GM12878 (cell line): ENCODE measurements around the gene SIM2. TPM values are rescaled to one million over a fixed set of nuclear protein-coding genes. Genes with fewer than 3 reads are reported as not detected.

Experiments
- ATAC-seq: fragments of 200-7000 bp; cut with Tn5 transposase; 3 replicates; pipeline ENCODE4 v1.9.1; 2020; ENCODE audit warnings: mild to moderate bottlenecking, moderate library complexity
- BruUV-seq: library from RNA; stranded (reverse); fragments of 400-500 nt; replicated peaks from 2 replicates; lab custom pipeline; 2021; lab: Mats Ljungman, UMichigan
- CTCF ChIA-PET: fragments of 300-600 bp; sonication (Branson Sonifier 250); formaldehyde crosslinking; extraction: SDS; loops from one replicate; lab custom pipeline; 2021; ENCODE audit warnings: inconsistent platforms; lab: Yijun Ruan, JAX
- POLR2A ChIA-PET: fragments of 350-600 bp; formaldehyde crosslinking; extraction: SDS; loops from one replicate; lab custom pipeline; 2021; ENCODE audit warnings: inconsistent platforms; lab: Charles Lee
- RAD21 ChIA-PET: fragments of 300-600 bp; sonication (Branson Sonifier 250); formaldehyde crosslinking; loops from one replicate; lab custom pipeline; 2023; ENCODE audit warnings: antibody characterized with exemption; ENCODE audit not compliant: unreplicated experiment; lab: Charles Lee
- SMC1A ChIA-PET: fragments of 300-600 bp; sonication (Branson Sonifier 250); formaldehyde crosslinking; loops from one replicate; lab custom pipeline; 2023; ENCODE audit not compliant: unreplicated experiment, uncharacterized antibody; lab: Charles Lee
- DNase-seq: peaks from one replicate; pipeline ENCODE4 v3.0.0-alpha.2; 2011; ENCODE audit warnings: low read depth, low spot score
- FAIRE-seq: peaks from 3 replicates; lab custom pipeline; 2011; peaks lifted over from hg19 to GRCh38; lab: Jason Lieb, UNC
- H2AFZ ChIP-seq: 2 replicates; pipeline ENCODE4 v1.6.0; 2011; ENCODE audit warnings: low read depth, low read length, control low read depth; ENCODE audit not compliant: control insufficient read depth
- H3K27ac ChIP-seq: 2 replicates; pipeline ENCODE4 v1.5.1; 2011; ENCODE audit warnings: control low read depth; ENCODE audit not compliant: control insufficient read depth, insufficient read depth
- H3K27me3 ChIP-seq, 2 experiments: replicated peaks in 1 of 2; 2 replicates each; pipeline versions ENCODE4 v1.6.0 to v1.6.1; 2011; ENCODE audit warnings: low read length in 1 of 2; ENCODE audit not compliant: control insufficient read depth in 2 of 2, insufficient read depth in 2 of 2
- H3K36me3 ChIP-seq, 2 experiments: 2 replicates each; pipeline ENCODE4 v1.5.1; 2011; ENCODE audit warnings: low read length in 1 of 2; ENCODE audit not compliant: control insufficient read depth in 2 of 2, insufficient read depth in 2 of 2
- H3K4me1 ChIP-seq: 2 replicates; pipeline ENCODE4 v1.6.1; 2011; ENCODE audit warnings: mild to moderate bottlenecking, low read length, moderate library complexity, mixed read lengths; ENCODE audit not compliant: control insufficient read depth, insufficient read depth
- H3K4me2 ChIP-seq: 2 replicates; pipeline ENCODE4 v1.6.0; 2011; ENCODE audit warnings: control low read depth; ENCODE audit not compliant: control insufficient read depth, insufficient read depth
- H3K4me3 ChIP-seq: fragments of 200-600 bp; sonication (generic); 2 replicates; pipeline ENCODE4 v1.5.1; 2016
- H3K79me2 ChIP-seq: 2 replicates; pipeline ENCODE4 v1.6.0; 2011; ENCODE audit warnings: low read length; ENCODE audit not compliant: control insufficient read depth, insufficient read depth
- H3K9ac ChIP-seq: 2 replicates; pipeline ENCODE4 v1.8.0; 2011; ENCODE audit warnings: low read length, control low read depth, mixed read lengths; ENCODE audit not compliant: control insufficient read depth, insufficient read depth
- H3K9me3 ChIP-seq: replicated peaks from 3 replicates; pipeline ENCODE4 v1.5.1; 2011; ENCODE audit warnings: mild to moderate bottlenecking, low read length; ENCODE audit not compliant: control insufficient read depth, insufficient read depth
- H4K20me1 ChIP-seq: 2 replicates; pipeline ENCODE4 v1.6.0; 2011; ENCODE audit not compliant: control insufficient read depth, insufficient read depth
- BACH1 ChIP-seq: fragments of 450-650 bp; IDR thresholded peaks from 2 replicates; pipeline ENCODE4 v1.6.1; 2017; ENCODE audit warnings: mild to moderate bottlenecking, borderline replicate concordance
- EED ChIP-seq: sonication (generic); IDR thresholded peaks from 2 replicates; pipeline ENCODE4 v1.6.1; 2016; ENCODE audit warnings: antibody characterized with exemption, low read depth
- EZH2 ChIP-seq: IDR thresholded peaks from 2 replicates; pipeline ENCODE4 v1.6.1; 2012; ENCODE audit warnings: low read depth, mild to moderate bottlenecking, control low read depth, inconsistent platforms, low read length, borderline replicate concordance; ENCODE audit not compliant: control insufficient read depth
- MYC ChIP-seq: IDR thresholded peaks from 2 replicates; pipeline ENCODE4 v1.6.1; 2011; ENCODE audit warnings: mild to moderate bottlenecking, low read length, moderate library complexity, inconsistent platforms; ENCODE audit not compliant: insufficient read depth, insufficient replicate concordance, insufficient read length, severe bottlenecking
- PAX5 ChIP-seq: IDR thresholded peaks from 2 replicates; pipeline ENCODE4 v1.6.1; 2011; ENCODE audit warnings: low read depth, low read length, borderline replicate concordance
- ZNF384 ChIP-seq: IDR thresholded peaks from 2 replicates; pipeline ENCODE4 v1.6.1; 2012; ENCODE audit warnings: low read depth, mild to moderate bottlenecking, low read length, improper control_type of control experiment, borderline replicate concordance
- WGBS: methylation state at CpG from one replicate; pipeline ENCODE4 v1.1.6; 2016; ENCODE audit warnings: low lambda C conversion rate; ENCODE audit not compliant: insufficient replicate concordance, insufficient coverage; ENCODE audit errors: missing lambda C conversion rate; 5-methylcytosine and 5-hydroxymethylcytosine counted together
- in situ Hi-C: fragments of 300-500 bp; cut with MboI; formaldehyde crosslinking; loops from 9 replicates; pipeline ENCODE4 v1.14.3; 2018; ENCODE audit warnings: mixed read lengths
- intact Hi-C: fragments of 100-400 bp; cut with micrococcal nuclease; formaldehyde crosslinking; loops from one replicate; pipeline ENCODE4 v1.14.2; 2022; ENCODE audit not compliant: unreplicated experiment
- polyA plus RNA-seq, 11 experiments: library from polyadenylated mRNA; depleted of rRNA in 4 of 11; unstranded in 6 of 11; stranded (reverse) in 5 of 11; fragments of >200 nt; fragmentation: Nextera tagmentation in 4 of 11; fragmentation: Illumina TruSeq in 1 of 11; extraction: Ambion mirVana in 4 of 11; extraction: Trizol in 1 of 11; gene quantifications; 1 replicate in 1 of 11; 2 replicates in 10 of 11; pipeline versions ENCODE4 v1.2.1 to v1.2.3, GENCODE V29; 2011 to 2016; ENCODE audit warnings: inconsistent platforms in 2 of 11, missing spikeins in 2 of 11, low read depth in 1 of 11
- total RNA-seq, 4 experiments: library from RNA; depleted of rRNA in 3 of 4; stranded (reverse); fragments of >200 nt in 3 of 4; fragmentation: Illumina TruSeq in 1 of 4; extraction: Trizol in 1 of 4; gene quantifications; 2 replicates each; pipeline versions ENCODE4 v1.2.1 to v1.2.3, GENCODE V29; 2013 to 2021
- TF ChIP-seq, protein P1 (sequence below): fragments of 150-350 bp; IDR thresholded peaks from 2 replicates; pipeline ENCODE4 v1.6.1; 2014; ENCODE audit warnings: mild to moderate bottlenecking, low read depth, low read length

Gene SIM2
- total and polyA plus RNA-seq, 10 of the 15 experiments (the other 5 are each of a cell fraction or from before 2014, with no cell fraction given): 0.02 to 0.15 (median 0.05) TPM; not detected in 7

DNA sequence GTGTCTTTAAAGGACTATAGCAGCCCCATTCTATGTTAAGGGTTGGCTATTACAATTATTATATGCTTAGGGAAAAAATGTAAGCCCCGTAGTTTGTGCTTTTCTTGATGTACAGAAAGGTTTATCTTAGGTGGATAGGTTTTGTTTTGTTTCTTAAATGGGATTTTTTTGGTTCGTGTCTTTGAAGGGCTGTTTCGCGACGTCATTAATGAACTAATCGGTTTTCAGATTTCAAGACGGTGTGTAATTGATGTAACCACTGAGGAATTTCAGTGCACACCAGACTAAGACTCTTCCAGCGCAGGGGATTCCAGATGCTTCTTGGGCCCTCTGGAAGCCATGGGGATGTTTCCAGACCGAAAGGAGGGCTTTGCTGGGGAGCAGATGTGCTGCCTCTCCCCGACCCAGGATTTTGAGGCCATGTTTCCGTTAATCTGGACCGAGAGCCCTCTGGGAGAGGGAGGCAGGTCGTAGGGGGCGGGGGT is 4.8 kb upstream of the SIM2 start (continued):
- no peak for TF ChIP-seq EED
- no peak for TF ChIP-seq ZNF384
- TF ChIP-seq, all 136 proteins: peak for 0

DNA sequence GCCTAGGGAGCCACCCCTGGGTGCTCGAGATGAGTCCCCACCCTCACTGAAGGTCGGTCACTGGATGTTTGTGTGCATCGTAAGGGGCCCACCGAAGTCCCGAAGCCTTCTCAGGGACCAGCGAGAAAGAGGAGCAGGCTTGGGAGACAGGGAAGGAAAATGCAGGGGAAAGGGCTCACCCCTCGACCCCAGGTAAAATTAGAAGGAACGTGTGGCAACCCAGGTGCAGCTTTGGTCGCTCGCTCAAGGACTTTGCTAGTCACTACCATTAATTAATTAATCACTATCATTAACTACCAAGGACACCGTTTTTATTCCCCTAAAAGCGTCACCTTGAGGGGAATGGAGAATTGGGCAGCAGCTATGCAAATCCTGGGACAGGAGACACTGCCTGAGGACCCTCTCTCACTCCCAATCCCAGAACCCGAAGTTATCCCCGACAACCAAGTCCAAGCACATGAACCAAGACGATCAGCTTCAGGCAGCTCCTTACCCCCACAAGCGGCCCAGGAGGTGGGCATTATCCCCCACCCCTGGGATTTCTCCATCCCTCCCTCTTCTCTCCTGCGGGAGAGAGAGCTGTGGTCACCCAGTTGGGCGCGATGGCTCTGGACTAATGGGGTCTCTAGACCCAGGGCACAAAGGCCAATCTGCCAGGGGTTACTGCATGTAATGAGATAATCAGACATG is 4.2 kb upstream of the SIM2 start:
- Histone ChIP-seq H3K9me3 (no peaks in the 10 kb centered on the region; the same call in 2 of the 3 replicates), H3K27me3 (peaks cover 15 to 42% of the 10 kb centered on the region in 2 experiments), H3K4me2 (no peak overlapping the region), H3K36me3 (no peaks in the 10 kb centered on the region), H3K4me3 (no peak overlapping the region), H3K4me1 (no peaks in the 10 kb centered on the region), H2AFZ (no peak overlapping the region), H3K9ac (no peak overlapping the region), H4K20me1 (no peaks in the 10 kb centered on the region), H3K79me2 (no peaks in the 10 kb centered on the region), H3K27ac (no peak overlapping the region)
- CTCF ChIA-PET: no interaction called here
- ATAC-seq (no peak), DNase-seq (no peak), FAIRE-seq (no peak)
- SMC1A ChIA-PET: no interaction called here
- RAD21 ChIA-PET: no interaction called here
- WGBS: 26% methylated on average over 18 of the region's 19 CpGs
- POLR2A ChIA-PET: no interaction called here
- TF ChIP-seq BACH1 (no peak), EZH2 (no peak), PAX5 (no peak), MYC (no peak)
- TF ChIP-seq, protein P1, sequence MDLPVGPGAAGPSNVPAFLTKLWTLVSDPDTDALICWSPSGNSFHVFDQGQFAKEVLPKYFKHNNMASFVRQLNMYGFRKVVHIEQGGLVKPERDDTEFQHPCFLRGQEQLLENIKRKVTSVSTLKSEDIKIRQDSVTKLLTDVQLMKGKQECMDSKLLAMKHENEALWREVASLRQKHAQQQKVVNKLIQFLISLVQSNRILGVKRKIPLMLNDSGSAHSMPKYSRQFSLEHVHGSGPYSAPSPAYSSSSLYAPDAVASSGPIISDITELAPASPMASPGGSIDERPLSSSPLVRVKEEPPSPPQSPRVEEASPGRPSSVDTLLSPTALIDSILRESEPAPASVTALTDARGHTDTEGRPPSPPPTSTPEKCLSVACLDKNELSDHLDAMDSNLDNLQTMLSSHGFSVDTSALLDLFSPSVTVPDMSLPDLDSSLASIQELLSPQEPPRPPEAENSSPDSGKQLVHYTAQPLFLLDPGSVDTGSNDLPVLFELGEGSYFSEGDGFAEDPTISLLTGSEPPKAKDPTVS: no peak
- intact Hi-C loops (no loop called here), in situ Hi-C loops (no loop called here)
- no TSS peak for BruUV-seq
